H1 (cell line): ENCODE data around the gene LCN10. TPM values are rescaled to one million over a fixed set of nuclear protein-coding genes. Genes with fewer than 3 reads are reported as not detected.
A peak's percentile ranks its signal among the peaks of the same experiment; 100 is the strongest.

Source experiments
- CTCF ChIA-PET: fragments of 300-600 bp; sonication (Branson Sonifier 250); formaldehyde crosslinking; loops from one replicate; lab custom pipeline; 2021; ENCODE audit not compliant: partially characterized antibody; lab: Charles Lee
- POLR2A ChIA-PET: fragments of 300-600 bp; sonication (Branson Sonifier 250); formaldehyde crosslinking; loops from one replicate; lab custom pipeline; 2021; ENCODE audit warnings: inconsistent platforms; ENCODE audit not compliant: partially characterized antibody; lab: Charles Lee
- DNase-seq, 2 experiments: peaks; one replicate each; pipeline versions ENCODE4 v3.0.0 to v3.0.0-alpha.2; 2010 to 2022; ENCODE audit warnings: low spot score in 2 of 2, low read depth in 1 of 2, mixed read lengths in 1 of 2
- FAIRE-seq: peaks from 2 replicates; lab custom pipeline; 2011; peaks lifted over from hg19 to GRCh38; lab: Jason Lieb, UNC
- H2AFZ ChIP-seq: 2 replicates; pipeline ENCODE4 v1.8.1; 2012; ENCODE audit warnings: low read length, inconsistent platforms
- H2AK5ac ChIP-seq: 2 replicates; pipeline ENCODE4 v1.6.1; 2013; ENCODE audit warnings: low read depth, low read length
- H2BK120ac ChIP-seq: replicated peaks from 2 replicates; pipeline ENCODE3; 2013; ENCODE audit warnings: low read depth, low read length, inconsistent platforms
- H2BK12ac ChIP-seq: 2 replicates; pipeline ENCODE4 v1.6.1; 2013; ENCODE audit warnings: low read depth, low read length
- H2BK15ac ChIP-seq: 2 replicates; pipeline ENCODE4 v1.6.1; 2013; ENCODE audit warnings: low read length
- H2BK20ac ChIP-seq: 2 replicates; pipeline ENCODE4 v1.6.1; 2013; ENCODE audit warnings: low read length
- H2BK5ac ChIP-seq: 2 replicates; pipeline ENCODE4 v1.6.1; 2013; ENCODE audit warnings: low read depth, low read length
- H3K14ac ChIP-seq: 2 replicates; pipeline ENCODE4 v1.6.1; 2013; ENCODE audit warnings: inconsistent platforms; ENCODE audit not compliant: insufficient read length
- H3K18ac ChIP-seq: 2 replicates; pipeline ENCODE4 v1.6.1; 2013; ENCODE audit warnings: low read length; ENCODE audit errors: extremely low read depth
- H3K23ac ChIP-seq: 2 replicates; pipeline ENCODE4 v1.6.1; 2013; ENCODE audit warnings: inconsistent platforms; ENCODE audit not compliant: insufficient read length
- H3K23me2 ChIP-seq: 2 replicates; pipeline ENCODE4 v1.6.1; 2013; ENCODE audit warnings: low read depth, low read length
- H3K27ac ChIP-seq: 2 replicates; pipeline ENCODE4 v1.6.1; 2011; ENCODE audit warnings: low read depth, low read length, inconsistent platforms
- H3K27me3 ChIP-seq, 4 experiments: replicated peaks in 1 of 4; 1 replicate in 1 of 4; 2 replicates in 3 of 4; pipeline versions ENCODE4 v1.6.1 to v1.8.1; 2011 to 2013; ENCODE audit warnings: low read length in 3 of 4, mild to moderate bottlenecking in 3 of 4, inconsistent platforms in 2 of 4, mixed read lengths in 2 of 4, moderate library complexity in 1 of 4; ENCODE audit not compliant: control insufficient read depth in 3 of 4, insufficient read depth in 3 of 4; ENCODE audit errors: extremely low read depth in 1 of 4
- H3K36me3 ChIP-seq, 4 experiments: 2 replicates each; pipeline versions ENCODE4 v1.6.1 to v1.8.1; 2011 to 2013; ENCODE audit warnings: mild to moderate bottlenecking in 4 of 4, low read length in 3 of 4, moderate library complexity in 2 of 4, control low read depth in 1 of 4, inconsistent platforms in 1 of 4; ENCODE audit not compliant: insufficient read depth in 4 of 4, control insufficient read depth in 2 of 4
- H3K4ac ChIP-seq: replicated peaks from 2 replicates; pipeline ENCODE3; 2013; ENCODE audit warnings: low read length, low read depth, mixed read lengths, inconsistent platforms; ENCODE audit not compliant: insufficient read length
- H3K4me1 ChIP-seq, 4 experiments: replicated peaks in 1 of 4; 1 replicate in 1 of 4; 2 replicates in 3 of 4; pipeline versions ENCODE4 v1.6.1 to v1.8.1; 2011 to 2013; ENCODE audit warnings: low read length in 3 of 4, inconsistent platforms in 2 of 4, mixed read lengths in 1 of 4; ENCODE audit not compliant: insufficient read depth in 4 of 4, control insufficient read depth in 3 of 4
- H3K4me2 ChIP-seq, 2 experiments: 2 replicates each; pipeline versions ENCODE4 v1.6.1 to v1.8.1; 2011 to 2013; ENCODE audit warnings: low read depth in 2 of 2, low read length in 2 of 2, control low read depth in 1 of 2, inconsistent platforms in 1 of 2, mild to moderate bottlenecking in 1 of 2; ENCODE audit not compliant: insufficient read depth in 1 of 2
- H3K4me3 ChIP-seq, 4 experiments: fragments of 200-600, 300-600 bp in 1 of 4; sonication (generic), shearing (Covaris generic), sonication (Bioruptor Twin) in 1 of 4; 2 replicates each; pipeline versions ENCODE4 v1.5.1 to v1.8.1; 2011 to 2016; ENCODE audit warnings: low read length in 4 of 4, low read depth in 3 of 4, control low read depth in 2 of 4, inconsistent platforms in 2 of 4, mild to moderate bottlenecking in 2 of 4, mixed read lengths in 1 of 4, moderate library complexity in 1 of 4; ENCODE audit not compliant: insufficient read depth in 2 of 4; ENCODE audit errors: extremely low read depth in 1 of 4
- H3K56ac ChIP-seq: replicated peaks from 2 replicates; pipeline ENCODE3; 2013; ENCODE audit warnings: low read depth, mild to moderate bottlenecking, mixed read lengths, low read length, inconsistent platforms; ENCODE audit not compliant: insufficient read length
- H3K79me1 ChIP-seq: 2 replicates; pipeline ENCODE4 v1.6.1; 2013; ENCODE audit warnings: low read depth, low read length, control low read depth
- H3K79me2 ChIP-seq, 2 experiments: 2 replicates each; pipeline versions ENCODE4 v1.6.1 to v1.8.1; 2012 to 2013; ENCODE audit warnings: low read length in 2 of 2, mild to moderate bottlenecking in 2 of 2, inconsistent platforms in 1 of 2; ENCODE audit not compliant: insufficient read depth in 2 of 2, control insufficient read depth in 1 of 2
- H3K9ac ChIP-seq, 4 experiments: replicated peaks in 1 of 4; 1 replicate in 1 of 4; 2 replicates in 3 of 4; pipeline versions ENCODE4 v1.6.1 to v1.8.1; 2011 to 2013; ENCODE audit warnings: low read depth in 3 of 4, low read length in 3 of 4, control low read depth in 2 of 4, mild to moderate bottlenecking in 2 of 4, moderate library complexity in 2 of 4, inconsistent platforms in 1 of 4; ENCODE audit errors: extremely low read depth in 1 of 4
- H3K9me3 ChIP-seq, 2 experiments: 2 replicates each; pipeline versions ENCODE4 v1.6.1 to v1.8.1; 2012 to 2013; ENCODE audit warnings: mild to moderate bottlenecking in 2 of 2, moderate library complexity in 2 of 2, control low read depth in 1 of 2, inconsistent platforms in 1 of 2, low read depth in 1 of 2, low read length in 1 of 2, mixed read lengths in 1 of 2; ENCODE audit not compliant: insufficient read depth in 2 of 2
- H4K20me1 ChIP-seq, 2 experiments: replicated peaks in 1 of 2; 2 replicates each; pipeline versions ENCODE3 to v1.8.1; 2011 to 2013; ENCODE audit warnings: inconsistent platforms in 2 of 2, low read length in 2 of 2, mild to moderate bottlenecking in 1 of 2; ENCODE audit not compliant: insufficient read depth in 2 of 2, control insufficient read depth in 1 of 2
- H4K5ac ChIP-seq: 2 replicates; pipeline ENCODE4 v1.6.1; 2013; ENCODE audit warnings: low read length, low read depth, mixed read lengths, inconsistent platforms; ENCODE audit not compliant: insufficient read length
- H4K8ac ChIP-seq: 2 replicates; pipeline ENCODE4 v1.8.0; 2013; ENCODE audit warnings: mild to moderate bottlenecking, moderate library complexity, low read length, inconsistent platforms; ENCODE audit not compliant: insufficient read depth; ENCODE audit errors: extremely low read depth
- H4K91ac ChIP-seq: replicated peaks from 2 replicates; pipeline ENCODE3; 2013; ENCODE audit warnings: low read length, mixed read lengths, inconsistent platforms; ENCODE audit not compliant: insufficient read length
- CBX8 ChIP-seq: fragments of 300-800, 300-1000 bp; sonication (generic); IDR thresholded peaks from 2 replicates; pipeline ENCODE4 v1.7.1; 2016; ENCODE audit warnings: low read depth, low read length, borderline replicate concordance
- HDAC2 ChIP-seq, 2 experiments: fragments of 300-600 bp in 1 of 2; sonication (generic) in 1 of 2; IDR thresholded peaks; 2 replicates each; pipeline ENCODE4 v1.6.1; 2011 to 2012; ENCODE audit warnings: low read depth in 2 of 2, low read length in 2 of 2, mild to moderate bottlenecking in 2 of 2, moderate library complexity in 2 of 2, borderline replicate concordance in 1 of 2, inconsistent platforms in 1 of 2
- NRF1 ChIP-seq: IDR thresholded peaks from 2 replicates; pipeline ENCODE4 v1.6.1; 2011; ENCODE audit warnings: mild to moderate bottlenecking, low read depth, low read length, improper control_type of control experiment
- RNF2 ChIP-seq: fragments of 200-900, 300-1000 bp; sonication (generic); IDR thresholded peaks from 2 replicates; pipeline ENCODE4 v1.7.1; 2016; ENCODE audit warnings: borderline replicate concordance, low read depth, mild to moderate bottlenecking, antibody characterized with exemption, low read length; ENCODE audit not compliant: poor library complexity, severe bottlenecking; ENCODE audit errors: missing control alignments
- SUZ12 ChIP-seq: fragments of 200-600 bp; sonication (generic); IDR thresholded peaks from 2 replicates; pipeline ENCODE4 v1.6.1; 2012; ENCODE audit warnings: mild to moderate bottlenecking, inconsistent platforms, low read length, moderate library complexity, mixed read lengths
- YY1 ChIP-seq: IDR thresholded peaks from 2 replicates; pipeline ENCODE4 v1.6.1; 2011; ENCODE audit warnings: low read depth, mild to moderate bottlenecking, low read length
- WGBS, 2 experiments: shearing (Covaris generic) in 1 of 2; methylation state at CpG; one replicate each; pipeline versions ENCODE4 v1.1.6 to v1.1.7; 2013 to 2015; ENCODE audit warnings: low lambda C conversion rate in 2 of 2, mixed read lengths in 2 of 2, inconsistent platforms in 1 of 2, low coverage in 1 of 2, missing lambda C conversion rate in 1 of 2; ENCODE audit not compliant: insufficient replicate concordance in 2 of 2, insufficient coverage in 1 of 2, insufficient read length in 1 of 2; ENCODE audit errors: extremely low coverage in 1 of 2, missing lambda C conversion rate in 1 of 2; 5-methylcytosine and 5-hydroxymethylcytosine counted together
- polyA plus RNA-seq, 7 experiments: library from polyadenylated mRNA; depleted of rRNA in 3 of 7; stranded (reverse) in 5 of 7; unstranded in 2 of 7; fragments of >200 nt in 5 of 7; fragments of 200-250 nt in 2 of 7; gene quantifications; 1 replicate in 5 of 7; 2 replicates in 1 of 7; 4 replicates in 1 of 7; pipeline versions ENCODE4 v1.2.1 to v1.2.3, GENCODE V29; 2011 to 2013; ENCODE audit warnings: missing spikeins in 2 of 7, mixed read lengths in 2 of 7
- total RNA-seq: library from RNA; stranded (reverse); fragmentation: NEBNext Ultra II Directional; extraction: Animal tissue kit (Norgen Biotek cat#: 25700); gene quantifications from 2 replicates; pipeline ENCODE4 v1.2.1, GENCODE V29; 2021

The LCN10 gene
- total and polyA plus RNA-seq, 2 of the 8 experiments (the other 6 are each of a cell fraction or from before 2014, with no cell fraction given), result 2.6 to 2.8 TPM

GRCh38 chr9:136748666-136749611, 6.2 kb upstream of the LCN10 start:
- no peaks in the 10 kb centered on the region for H3K27me3 ChIP-seq
- no peak overlapping the region for H2AFZ ChIP-seq
- no peaks in the 10 kb centered on the region for H4K20me1 ChIP-seq
- peaks cover 3 to 6% of the 10 kb centered on the region in 2 experiments; a peak in 1 of 4 replicates for H3K9me3 ChIP-seq
- no peak overlapping the region for H2BK20ac ChIP-seq
- H2BK12ac ChIP-seq, result 0 out of 2 replicates have a peak overlapping the region, but pooled peaks have one; percentile 17
- H3K4me1 ChIP-seq, result peaks cover 0 to 2% (median 0%) of the 10 kb centered on the region in 4 experiments; a peak in 1 of 7 replicates
- no peak overlapping the region for H2BK5ac ChIP-seq
- no peak for FAIRE-seq
- no peak overlapping the region for H3K18ac ChIP-seq
- no peak overlapping the region for H3K9ac ChIP-seq
- H3K23ac ChIP-seq, result no peak overlapping the region
- H3K79me2 ChIP-seq, result no peaks in the 10 kb centered on the region
- WGBS, 2 experiments, result 85% methylated on average over 20 of the region's 21 CpGs; no CpG with 5 or more reads in 1 of the 2 experiments
- 0 out of 2 replicates have a peak overlapping the region, but pooled peaks have one; percentile 3 for H4K8ac ChIP-seq
- no peak overlapping the region for H2BK120ac ChIP-seq
- no peak overlapping the region for H3K14ac ChIP-seq
- H2BK15ac ChIP-seq, result no peak overlapping the region; the same call in 1 of the 2 replicates
- H3K4ac ChIP-seq, result no peak overlapping the region
- ChIA-PET CTCF (interaction anchor here (0.9 to 2.7 kb wide), 5 partner anchors 9 to 280 kb away, joined by 3 to 9 read pairs (median 5); partner anchors contain the start of gene LCN8), POLR2A (interaction anchor here (11.7 kb wide), 1 partner anchor 19 kb away, joined by 137 read pairs; no protein-coding TSS in a partner anchor)
- no peak overlapping the region for H3K27ac ChIP-seq
- no peak overlapping the region for H3K56ac ChIP-seq
- no peak overlapping the region for H3K4me2 ChIP-seq
- H4K5ac ChIP-seq, result no peak overlapping the region
- TF ChIP-seq SUZ12 (no peak), RNF2 (no peak), NRF1 (no peak), YY1 (no peak), HDAC2 (IDR thresholded peaks at IDR 0.05; ENCODE audit: borderline replicate concordance in 1 of 2, low read depth in 2 of 2, low read length in 2 of 2) (no peak), CBX8 (no peak)
- H3K79me1 ChIP-seq, result no peaks in the 10 kb centered on the region
- DNase-seq, result no peak
- no peak overlapping the region for H2AK5ac ChIP-seq
- H3K23me2 ChIP-seq, result no peaks in the 10 kb centered on the region; the same call in 1 of the 2 replicates
- no peak overlapping the region for H3K4me3 ChIP-seq
- H3K36me3 ChIP-seq, result no peaks in the 10 kb centered on the region
- H4K91ac ChIP-seq, result peak overlapping the region; percentile 54
